Liver (tissue), 9 donors: ENCODE results near the gene GALK2. TPM values are rescaled to one million over a fixed set of nuclear protein-coding genes. Genes with fewer than 3 reads are reported as not detected.

ENCODE experiments used
- DNase-seq: peaks from one replicate; pipeline ENCODE4 v3.0.0-alpha.2; 2017; ENCODE audit warnings: low spot score
- H3K27ac ChIP-seq, 2 donors: one replicate each; pipeline ENCODE4 v1.7.0; 2013; ENCODE audit warnings: inconsistent platforms in 2 of 2, low read length in 2 of 2, control low read depth in 1 of 2, low read depth in 1 of 2, mild to moderate bottlenecking in 1 of 2
- H3K27me3 ChIP-seq, 4 donors: one replicate each; pipeline versions ENCODE4 v1.6.1 to v1.7.0; 2013; ENCODE audit warnings: low read length in 3 of 4, inconsistent platforms in 1 of 4, mild to moderate bottlenecking in 1 of 4, moderate library complexity in 1 of 4; ENCODE audit not compliant: control insufficient read depth in 4 of 4, insufficient read depth in 4 of 4
- H3K36me3 ChIP-seq, 4 donors: one replicate each; pipeline versions ENCODE4 v1.6.1 to v1.7.0; 2013; ENCODE audit warnings: low read length in 3 of 4, mild to moderate bottlenecking in 3 of 4, low read depth in 1 of 4, moderate library complexity in 1 of 4; ENCODE audit not compliant: control insufficient read depth in 4 of 4, insufficient read depth in 3 of 4
- H3K4me1 ChIP-seq, 4 donors: one replicate each; pipeline versions ENCODE4 v1.6.1 to v1.7.0; 2013; ENCODE audit warnings: low read length in 3 of 4, mild to moderate bottlenecking in 3 of 4, moderate library complexity in 1 of 4; ENCODE audit not compliant: control insufficient read depth in 4 of 4, insufficient read depth in 4 of 4
- H3K4me3 ChIP-seq, 3 donors: one replicate each; pipeline versions ENCODE4 v1.6.1 to v1.7.0; 2013; ENCODE audit warnings: low read length in 3 of 3, control low read depth in 1 of 3, low read depth in 1 of 3, mild to moderate bottlenecking in 1 of 3
- H3K9ac ChIP-seq, 2 donors: one replicate each; pipeline ENCODE4 v1.7.0; 2013; ENCODE audit warnings: low read length in 2 of 2, mild to moderate bottlenecking in 2 of 2, moderate library complexity in 2 of 2, control low read depth in 1 of 2, low read depth in 1 of 2
- H3K9me3 ChIP-seq, 4 donors: one replicate each; pipeline versions ENCODE4 v1.6.1 to v1.7.0; 2013; ENCODE audit warnings: low read length in 3 of 4; ENCODE audit not compliant: control insufficient read depth in 4 of 4
- ATF3 ChIP-seq: IDR thresholded peaks from 2 replicates; pipeline ENCODE4 v1.6.1; 2016; ENCODE audit warnings: antibody characterized with exemption
- CTCF ChIP-seq: fragments of 150-350 bp; IDR thresholded peaks from 2 replicates; pipeline ENCODE4 v1.5.1; 2017; ENCODE audit warnings: improper control_type of control experiment, low read depth, low read length; ENCODE audit not compliant: missing input control
- EGR1 ChIP-seq, 2 donors: IDR thresholded peaks; 2 replicates each; pipeline ENCODE4 v1.6.1; 2016 to 2018; ENCODE audit warnings: antibody characterized with exemption in 2 of 2, low read depth in 2 of 2
- FOXA1 ChIP-seq: IDR thresholded peaks from 2 replicates; pipeline ENCODE4 v1.6.1; 2016; ENCODE audit warnings: antibody characterized with exemption
- FOXA2 ChIP-seq: IDR thresholded peaks from 2 replicates; pipeline ENCODE4 v1.6.1; 2016; ENCODE audit warnings: antibody characterized with exemption
- GABPA ChIP-seq, 2 donors: IDR thresholded peaks in 1 of 2; conservative IDR thresholded peaks in 1 of 2; 2 replicates each; pipeline ENCODE4 v1.6.1; 2016; ENCODE audit warnings: antibody characterized with exemption in 2 of 2, mild to moderate bottlenecking in 1 of 2, moderate library complexity in 1 of 2
- HNF4G ChIP-seq: IDR thresholded peaks from 2 replicates; pipeline ENCODE4 v1.6.1; 2016; ENCODE audit warnings: antibody characterized with exemption
- JUND ChIP-seq, 2 donors: IDR thresholded peaks; 2 replicates each; pipeline ENCODE4 v1.6.1; 2016; ENCODE audit warnings: antibody characterized with exemption in 2 of 2
- MAX ChIP-seq: IDR thresholded peaks from 2 replicates; pipeline ENCODE4 v1.6.1; 2016; ENCODE audit warnings: antibody characterized with exemption
- RAD21 ChIP-seq, 2 donors: IDR thresholded peaks; 2 replicates each; pipeline ENCODE4 v1.6.1; 2016; ENCODE audit warnings: antibody characterized with exemption in 2 of 2, mild to moderate bottlenecking in 2 of 2
- RXRA ChIP-seq, 2 donors: IDR thresholded peaks; 2 replicates each; pipeline ENCODE4 v1.6.1; 2017 to 2018; ENCODE audit warnings: antibody characterized with exemption in 2 of 2, mild to moderate bottlenecking in 1 of 2
- SP1 ChIP-seq: IDR thresholded peaks from 2 replicates; pipeline ENCODE4 v1.6.1; 2018; ENCODE audit warnings: antibody characterized with exemption, mild to moderate bottlenecking
- TAF1 ChIP-seq: conservative IDR thresholded peaks from 2 replicates; pipeline ENCODE4 v1.6.1; 2016; ENCODE audit warnings: antibody characterized with exemption, mild to moderate bottlenecking
- ZBTB33 ChIP-seq: IDR thresholded peaks from 2 replicates; pipeline ENCODE4 v1.6.1; 2016; ENCODE audit warnings: antibody characterized with exemption
- WGBS: extraction: QIAGEN DNeasy Blood & Tissue Kit; methylation state at CpG from one replicate; pipeline ENCODE4 v1.1.7; 2013; 5-methylcytosine and 5-hydroxymethylcytosine counted together
- polyA plus RNA-seq, 2 donors: library from polyadenylated mRNA; stranded (reverse) in 1 of 2; unstranded in 1 of 2; fragments of 200-250 nt in 1 of 2; fragments of >200 nt in 1 of 2; fragmentation: Nextera tagmentation in 1 of 2; extraction: Ambion mirVana in 1 of 2; gene quantifications; one replicate each; pipeline versions ENCODE4 v1.2.1 to v1.2.3, GENCODE V29; 2013 to 2015
- total RNA-seq, 2 donors: library from RNA; depleted of rRNA; stranded (reverse); fragments of >200 nt; gene quantifications; one replicate each; pipeline ENCODE4 v1.2.3, GENCODE V29; 2014
- donor health status: healthy.
- donor health status: healthy.
- donor health status: healthy.
- donor health status: healthy.
- donor health status: healthy.

Gene GALK2
- total and polyA plus RNA-seq, 4 donors = 18.1 to 57.0 (median 24.5) TPM

- DNase-seq = no peak
- Histone ChIP-seq H3K4me1 (no peaks in the 10 kb centered on the region), H3K27ac (no peak overlapping the region), H3K9me3 (no peaks in the 10 kb centered on the region), H3K9ac (no peak overlapping the region), H3K36me3 (peaks cover 1 to 16% (median 14%) of the 10 kb centered on the region in 4 donors), H3K4me3 (no peak overlapping the region), H3K27me3 (no peaks in the 10 kb centered on the region)
- no peak for TF ChIP-seq TAF1
- no peak for TF ChIP-seq FOXA1
- 96% methylated on average over 4 of the region's 4 CpGs for WGBS
These were observed 109.7 kb downstream of the GALK2 start for GRCh38 chr15:49279521-49280456.

GRCh38 chr15:49282366-49282765, 112.3 kb downstream of the GALK2 start:
- Histone ChIP-seq H3K4me1 (no peaks in the 10 kb centered on the region), H3K9ac (no peak overlapping the region), H3K27ac (no peak overlapping the region), H3K27me3 (no peaks in the 10 kb centered on the region), H3K9me3 (no peaks in the 10 kb centered on the region), H3K4me3 (no peak overlapping the region), H3K36me3 (peaks cover 1 to 22% (median 20%) of the 10 kb centered on the region in 4 donors)
- TF ChIP-seq FOXA2 = no peak
- TF ChIP-seq MAX = no peak
- no peak for TF ChIP-seq JUND (IDR thresholded peaks at IDR 0.05)
- no peak for TF ChIP-seq TAF1
- TF ChIP-seq EGR1 (IDR thresholded peaks at IDR 0.05; ENCODE audit: low read depth in 2 of 2) = no peak
- no peak for TF ChIP-seq CTCF
- TF ChIP-seq FOXA1 = no peak
- no peak for TF ChIP-seq GABPA (IDR thresholded peaks at IDR 0.05 in 1 of 2, conservative IDR thresholded peaks at IDR 0.05 in 1 of 2)
- no peak for TF ChIP-seq ATF3
- WGBS = 100% methylated on average over 1 of the region's 1 CpG
- DNase-seq = no peak

GRCh38 chr15:49286649-49287404, 116.8 kb downstream of the GALK2 start:
- no peak for DNase-seq
- Histone ChIP-seq H3K9me3 (no peaks in the 10 kb centered on the region), H3K4me1 (no peaks in the 10 kb centered on the region), H3K9ac (no peak overlapping the region), H3K4me3 (no peak overlapping the region), H3K27ac (no peak overlapping the region), H3K36me3 (peaks cover 1 to 35% (median 28%) of the 10 kb centered on the region in 4 donors), H3K27me3 (no peaks in the 10 kb centered on the region)
- WGBS = 87% methylated on average over 4 of the region's 4 CpGs
- no peak for TF ChIP-seq EGR1 (IDR thresholded peaks at IDR 0.05; ENCODE audit: low read depth in 2 of 2)
- TF ChIP-seq TAF1 = no peak
- no peak for TF ChIP-seq JUND (IDR thresholded peaks at IDR 0.05)
- no peak for TF ChIP-seq RAD21 (IDR thresholded peaks at IDR 0.05)
- TF ChIP-seq ZBTB33 = no peak
- no peak for TF ChIP-seq MAX
- no peak for TF ChIP-seq RXRA (IDR thresholded peaks at IDR 0.05)
- no peak for TF ChIP-seq GABPA (IDR thresholded peaks at IDR 0.05 in 1 of 2, conservative IDR thresholded peaks at IDR 0.05 in 1 of 2)
- TF ChIP-seq SP1 = no peak
- no peak for TF ChIP-seq HNF4G
- TF ChIP-seq ATF3 = no peak
